ENCODE data around the gene DVL1. TPM values are rescaled to one million over a fixed set of nuclear protein-coding genes. Genes with fewer than 3 reads are reported as not detected.
A peak's percentile ranks its signal among the peaks of the same experiment; 100 is the strongest.

DVL1 gene
- total and polyA plus RNA-seq, 2 of the 13 experiments (the other 11 are each of a cell fraction or from before 2014, with no cell fraction given), result 30.8 to 60.4 TPM

- no peak; the same call in 1 of the 2 replicates for TF ChIP-seq WIZ (CRISPR knock-in tag; IDR thresholded peaks at IDR 0.05)
- peak; percentile 40; the same call in 1 of the 2 replicates for TF ChIP-seq ELF4 (CRISPR knock-in tag; IDR thresholded peaks at IDR 0.05; ENCODE audit: borderline replicate concordance)
- TF ChIP-seq, protein P1, sequence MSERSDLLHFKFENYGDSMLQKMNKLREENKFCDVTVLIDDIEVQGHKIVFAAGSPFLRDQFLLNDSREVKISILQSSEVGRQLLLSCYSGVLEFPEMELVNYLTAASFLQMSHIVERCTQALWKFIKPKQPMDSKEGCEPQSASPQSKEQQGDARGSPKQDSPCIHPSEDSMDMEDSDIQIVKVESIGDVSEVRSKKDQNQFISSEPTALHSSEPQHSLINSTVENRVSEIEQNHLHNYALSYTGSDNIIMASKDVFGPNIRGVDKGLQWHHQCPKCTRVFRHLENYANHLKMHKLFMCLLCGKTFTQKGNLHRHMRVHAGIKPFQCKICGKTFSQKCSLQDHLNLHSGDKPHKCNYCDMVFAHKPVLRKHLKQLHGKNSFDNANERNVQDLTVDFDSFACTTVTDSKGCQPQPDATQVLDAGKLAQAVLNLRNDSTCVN (CRISPR knock-in tag; IDR thresholded peaks at IDR 0.05; ENCODE audit: borderline replicate concordance), result peak; percentile 75
- TF ChIP-seq ELF3 (CRISPR knock-in tag; IDR thresholded peaks at IDR 0.05), result no peak
- TF ChIP-seq SNAPC4 (CRISPR knock-in tag; IDR thresholded peaks at IDR 0.05), result no peak
- TF ChIP-seq ZSCAN30 (CRISPR knock-in tag; IDR thresholded peaks at IDR 0.05), result no peak
- TF ChIP-seq FOXC1 (CRISPR knock-in tag; IDR thresholded peaks at IDR 0.05; ENCODE audit: borderline replicate concordance), result no peak
- TF ChIP-seq ZNF451 (CRISPR knock-in tag; IDR thresholded peaks at IDR 0.05), result 0 out of 2 replicates have a peak, but pooled peaks have one; percentile 55
- TF ChIP-seq FOXO1 (CRISPR knock-in tag; IDR thresholded peaks at IDR 0.05), result peak; percentile 57; the same call in 1 of the 2 replicates
- TF ChIP-seq ZNF558 (CRISPR knock-in tag; IDR thresholded peaks at IDR 0.05; ENCODE audit: borderline replicate concordance), result peak; percentile 47; the same call in 1 of the 2 replicates
- no peak for TF ChIP-seq ZNF354B (CRISPR knock-in tag; IDR thresholded peaks at IDR 0.05)
- TF ChIP-seq ZMYM2 (CRISPR knock-in tag; IDR thresholded peaks at IDR 0.05), result no peak
- TF ChIP-seq NKX3-1 (CRISPR knock-in tag; IDR thresholded peaks at IDR 0.05), result peak; percentile 86
- TF ChIP-seq HOXA5 (CRISPR knock-in tag; IDR thresholded peaks at IDR 0.05), result no peak
- peak; percentile 64; the same call in 1 of the 2 replicates for TF ChIP-seq ZNF709 (CRISPR knock-in tag; IDR thresholded peaks at IDR 0.05)
- no peak for TF ChIP-seq CREBL2 (CRISPR knock-in tag; IDR thresholded peaks at IDR 0.05; ENCODE audit: borderline replicate concordance)
- peak; percentile 85; the same call in 1 of the 2 replicates for TF ChIP-seq FOXM1 (CRISPR knock-in tag; IDR thresholded peaks at IDR 0.05)
- TF ChIP-seq MZF1 (CRISPR knock-in tag; IDR thresholded peaks at IDR 0.05; ENCODE audit: borderline replicate concordance), result no peak
- no peak for TF ChIP-seq ZNF30 (CRISPR knock-in tag; IDR thresholded peaks at IDR 0.05)
- peak; percentile 35; the same call in 1 of the 2 replicates for TF ChIP-seq PITX1 (CRISPR knock-in tag; IDR thresholded peaks at IDR 0.05)
- no peak for TF ChIP-seq ZFX (CRISPR knock-in tag; IDR thresholded peaks at IDR 0.05; ENCODE audit: low read depth)
- no peak for TF ChIP-seq SOX13 (IDR thresholded peaks at IDR 0.05)
- 0 out of 4 replicates have a peak, but pooled peaks of 1 of the 2 experiments have one; percentile 21 for TF ChIP-seq SOX13 (CRISPR knock-in tag; conservative IDR thresholded peaks at IDR 0.05 in 1 of 2, IDR thresholded peaks at IDR 0.05 in 1 of 2)
- peak; percentile 35; the same call in 1 of the 2 replicates for TF ChIP-seq RXRA (CRISPR knock-in tag; IDR thresholded peaks at IDR 0.05)
- TF ChIP-seq PLRG1 (conservative IDR thresholded peaks at IDR 0.05), result no peak
- TF ChIP-seq TGIF2 (CRISPR knock-in tag; IDR thresholded peaks at IDR 0.05), result no peak; the same call in 1 of the 2 replicates
- no peak for TF ChIP-seq MBD4 (IDR thresholded peaks at IDR 0.05; ENCODE audit: borderline replicate concordance, low read length)
These were observed 14.4 kb downstream of the DVL1 start (continued) for GRCh38 chr1:1334835-1335234.

Data from HepG2 (cell line).